HEK293 (cell line): ENCODE results near the gene EIF4E.

Source experiments
- CTCF ChIA-PET: fragments of 350-600 bp; formaldehyde crosslinking; extraction: SDS; loops from one replicate; lab custom pipeline; 2021; ENCODE audit warnings: antibody characterized with exemption; lab: Yijun Ruan, JAX
- POLR2A ChIA-PET: fragments of 300-600 bp; formaldehyde crosslinking; extraction: SDS; loops from one replicate; lab custom pipeline; 2020; ENCODE audit warnings: antibody characterized with exemption, inconsistent platforms; lab: Yijun Ruan, JAX
- H3K27ac ChIP-seq: fragments of 200-500 bp; sonication (Bioruptor generic); 2 replicates; pipeline ENCODE4 v1.5.1; 2014; ENCODE audit warnings: low read depth, low read length, control low read depth, inconsistent platforms; ENCODE audit errors: extremely low read depth
- H3K36me3 ChIP-seq, 2 experiments: fragments of 200-500 bp in 1 of 2; sonication (Bioruptor generic) in 1 of 2; 1 replicate in 1 of 2; 2 replicates in 1 of 2; pipeline ENCODE4 v1.5.1; 2014 to 2017; ENCODE audit warnings: inconsistent platforms in 2 of 2, low read length in 2 of 2; ENCODE audit not compliant: control insufficient read depth in 2 of 2, insufficient read depth in 1 of 2
- H3K4me1 ChIP-seq: fragments of 200-500 bp; sonication (Bioruptor generic); 2 replicates; pipeline ENCODE4 v1.5.1; 2014; ENCODE audit warnings: mild to moderate bottlenecking, low read length, inconsistent platforms; ENCODE audit not compliant: control insufficient read depth, insufficient read depth
- H3K4me3 ChIP-seq: 2 replicates; pipeline ENCODE4 v1.5.1; 2011; ENCODE audit warnings: low read depth, mild to moderate bottlenecking, control low read depth, low read length, moderate library complexity
- H3K9me3 ChIP-seq: fragments of 200-500 bp; sonication (Bioruptor generic); 2 replicates; pipeline ENCODE4 v1.5.1; 2014; ENCODE audit warnings: low read depth, low read length, inconsistent platforms; ENCODE audit not compliant: control insufficient read depth, insufficient read depth
- BCL11B ChIP-seq: fragments of 450-650 bp; formaldehyde crosslinking; IDR thresholded peaks from 2 replicates; pipeline ENCODE4 v1.5.1; 2016; ENCODE audit warnings: low read depth, missing biosample characterization, missing genetic modification characterization
- EGR2 ChIP-seq: fragments of 450-650 bp; formaldehyde crosslinking; IDR thresholded peaks from 2 replicates; pipeline ENCODE4 v1.5.1; 2016; ENCODE audit warnings: low read depth, missing biosample characterization, missing genetic modification characterization
- FEZF1 ChIP-seq: fragments of 450-650 bp; formaldehyde crosslinking; IDR thresholded peaks from 2 replicates; pipeline ENCODE4 v1.5.1; 2016; ENCODE audit warnings: missing biosample characterization, missing genetic modification characterization
- GLIS2 ChIP-seq: fragments of 450-650 bp; formaldehyde crosslinking; IDR thresholded peaks from 2 replicates; pipeline ENCODE4 v1.5.1; 2016; ENCODE audit warnings: missing biosample characterization, missing genetic modification characterization
- KLF16 ChIP-seq: fragments of 450-650 bp; formaldehyde crosslinking; IDR thresholded peaks from 2 replicates; pipeline ENCODE4 v1.5.1; 2017; ENCODE audit warnings: missing biosample characterization, missing genetic modification characterization
- REPIN1 ChIP-seq: fragments of 450-650 bp; formaldehyde crosslinking; IDR thresholded peaks from 2 replicates; pipeline ENCODE4 v1.5.1; 2017; ENCODE audit warnings: missing biosample characterization, missing genetic modification characterization, low read depth
- TCF7L2 ChIP-seq: IDR thresholded peaks from 2 replicates; pipeline ENCODE4 v1.6.1; 2011; ENCODE audit warnings: low read depth, mild to moderate bottlenecking, inconsistent platforms, low read length, moderate library complexity, borderline replicate concordance
- ZBTB17 ChIP-seq: fragments of 450-650 bp; formaldehyde crosslinking; IDR thresholded peaks from 2 replicates; pipeline ENCODE4 v1.5.1; 2016; ENCODE audit warnings: missing biosample characterization, missing genetic modification characterization
- ZFP3 ChIP-seq: fragments of 450-650 bp; formaldehyde crosslinking; IDR thresholded peaks from 2 replicates; pipeline ENCODE4 v1.5.1; 2016; ENCODE audit warnings: low read depth, missing biosample characterization, missing genetic modification characterization
- ZFP37 ChIP-seq: fragments of 450-650 bp; formaldehyde crosslinking; IDR thresholded peaks from 2 replicates; pipeline ENCODE4 v1.5.1; 2016; ENCODE audit warnings: missing biosample characterization, missing genetic modification characterization
- ZNF114 ChIP-seq: fragments of 450-650 bp; formaldehyde crosslinking; IDR thresholded peaks from 2 replicates; pipeline ENCODE4 v1.5.0; 2017; ENCODE audit warnings: missing biosample characterization, missing genetic modification characterization
- ZNF157 ChIP-seq: fragments of 450-650 bp; formaldehyde crosslinking; IDR thresholded peaks from 2 replicates; pipeline ENCODE4 v1.5.1; 2016; ENCODE audit warnings: missing biosample characterization, missing genetic modification characterization
- ZNF214 ChIP-seq: fragments of 450-650 bp; formaldehyde crosslinking; IDR thresholded peaks from 2 replicates; pipeline ENCODE4 v1.5.1; 2017; ENCODE audit warnings: missing biosample characterization, mild to moderate bottlenecking, missing genetic modification characterization, borderline replicate concordance
- ZNF24 ChIP-seq: fragments of 450-650 bp; formaldehyde crosslinking; IDR thresholded peaks from 2 replicates; pipeline ENCODE4 v1.5.1; 2016; ENCODE audit warnings: missing biosample characterization, missing genetic modification characterization
- ZNF280D ChIP-seq: fragments of 450-650 bp; formaldehyde crosslinking; IDR thresholded peaks from 2 replicates; pipeline ENCODE4 v1.5.1; 2016; ENCODE audit warnings: missing biosample characterization, missing genetic modification characterization
- ZNF354C ChIP-seq: fragments of 450-650 bp; formaldehyde crosslinking; IDR thresholded peaks from 2 replicates; pipeline ENCODE4 v1.5.1; 2016; ENCODE audit warnings: missing biosample characterization, missing genetic modification characterization, low read depth, borderline replicate concordance
- ZNF433 ChIP-seq: fragments of 450-650 bp; formaldehyde crosslinking; IDR thresholded peaks from 2 replicates; pipeline ENCODE4 v1.5.1; 2016; ENCODE audit warnings: missing biosample characterization, missing genetic modification characterization, low read depth
- ZNF600 ChIP-seq: fragments of 450-650 bp; formaldehyde crosslinking; IDR thresholded peaks from 2 replicates; pipeline ENCODE4 v1.5.1; 2016; ENCODE audit warnings: missing biosample characterization, missing genetic modification characterization
- TF ChIP-seq, protein P1 (sequence below): fragments of 450-650 bp; formaldehyde crosslinking; IDR thresholded peaks from 2 replicates; pipeline ENCODE4 v1.5.1; 2017; ENCODE audit warnings: missing biosample characterization, missing genetic modification characterization
- TF ChIP-seq, protein P2 (sequence below): fragments of 450-650 bp; formaldehyde crosslinking; IDR thresholded peaks from 2 replicates; pipeline ENCODE4; 2016; ENCODE audit warnings: missing biosample characterization, missing genetic modification characterization
- TF ChIP-seq, protein P3 (sequence below): fragments of 450-650 bp; formaldehyde crosslinking; optimal IDR thresholded peaks from 2 replicates; pipeline ENCODE3; 2016; ENCODE audit warnings: missing biosample characterization, mild to moderate bottlenecking, missing genetic modification characterization
- TF ChIP-seq, protein P4 (sequence below): fragments of 450-650 bp; formaldehyde crosslinking; IDR thresholded peaks from 2 replicates; pipeline ENCODE4 v1.5.1; 2016; ENCODE audit warnings: missing biosample characterization, missing genetic modification characterization
- TF ChIP-seq, protein P5 (sequence below): fragments of 450-650 bp; formaldehyde crosslinking; IDR thresholded peaks from 2 replicates; pipeline ENCODE4 v1.5.1; 2016; ENCODE audit warnings: missing biosample characterization, missing genetic modification characterization

The EIF4E gene

GRCh38 chr4:98864560-98864959 lies 64.4 kb downstream of the EIF4E start (continued):
- TF ChIP-seq, protein P1, sequence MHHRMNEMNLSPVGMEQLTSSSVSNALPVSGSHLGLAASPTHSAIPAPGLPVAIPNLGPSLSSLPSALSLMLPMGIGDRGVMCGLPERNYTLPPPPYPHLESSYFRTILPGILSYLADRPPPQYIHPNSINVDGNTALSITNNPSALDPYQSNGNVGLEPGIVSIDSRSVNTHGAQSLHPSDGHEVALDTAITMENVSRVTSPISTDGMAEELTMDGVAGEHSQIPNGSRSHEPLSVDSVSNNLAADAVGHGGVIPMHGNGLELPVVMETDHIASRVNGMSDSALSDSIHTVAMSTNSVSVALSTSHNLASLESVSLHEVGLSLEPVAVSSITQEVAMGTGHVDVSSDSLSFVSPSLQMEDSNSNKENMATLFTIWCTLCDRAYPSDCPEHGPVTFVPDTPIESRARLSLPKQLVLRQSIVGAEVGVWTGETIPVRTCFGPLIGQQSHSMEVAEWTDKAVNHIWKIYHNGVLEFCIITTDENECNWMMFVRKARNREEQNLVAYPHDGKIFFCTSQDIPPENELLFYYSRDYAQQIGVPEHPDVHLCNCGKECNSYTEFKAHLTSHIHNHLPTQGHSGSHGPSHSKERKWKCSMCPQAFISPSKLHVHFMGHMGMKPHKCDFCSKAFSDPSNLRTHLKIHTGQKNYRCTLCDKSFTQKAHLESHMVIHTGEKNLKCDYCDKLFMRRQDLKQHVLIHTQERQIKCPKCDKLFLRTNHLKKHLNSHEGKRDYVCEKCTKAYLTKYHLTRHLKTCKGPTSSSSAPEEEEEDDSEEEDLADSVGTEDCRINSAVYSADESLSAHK (tag by site-specific recombination): no peak
- TF ChIP-seq GLIS2 (tag by site-specific recombination) (no peak), ZNF24 (tag by site-specific recombination) (no peak)
- TF ChIP-seq, protein P2, sequence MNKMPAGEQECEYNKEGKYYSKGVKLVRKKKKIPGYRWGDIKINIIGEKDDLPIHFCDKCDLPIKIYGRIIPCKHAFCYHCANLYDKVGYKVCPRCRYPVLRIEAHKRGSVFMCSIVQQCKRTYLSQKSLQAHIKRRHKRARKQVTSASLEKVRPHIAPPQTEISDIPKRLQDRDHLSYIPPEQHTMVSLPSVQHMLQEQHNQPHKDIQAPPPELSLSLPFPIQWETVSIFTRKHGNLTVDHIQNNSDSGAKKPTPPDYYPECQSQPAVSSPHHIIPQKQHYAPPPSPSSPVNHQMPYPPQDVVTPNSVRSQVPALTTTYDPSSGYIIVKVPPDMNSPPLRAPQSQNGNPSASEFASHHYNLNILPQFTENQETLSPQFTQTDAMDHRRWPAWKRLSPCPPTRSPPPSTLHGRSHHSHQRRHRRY: no peak

DNA sequence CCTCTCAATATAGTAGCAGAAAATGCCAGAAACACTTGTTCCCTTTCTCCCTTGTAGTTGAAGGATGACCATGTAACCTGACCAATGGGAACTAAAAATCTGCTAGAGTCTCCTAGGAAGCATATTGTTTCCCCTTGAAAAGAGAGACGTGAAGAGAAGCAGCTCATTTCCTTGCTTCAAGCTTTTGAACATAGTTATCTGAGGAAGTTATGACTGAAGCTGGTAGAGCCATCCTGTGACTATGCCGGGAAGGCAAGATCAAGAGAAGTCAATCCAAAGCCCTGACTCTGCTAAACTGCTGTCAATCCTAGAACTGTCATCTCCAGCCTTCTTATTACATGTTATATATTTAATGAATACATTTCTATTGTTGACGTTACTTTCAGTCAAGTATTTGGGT lies 66.6 kb downstream of the EIF4E start:
- Histone ChIP-seq H3K36me3 (no peaks in the 10 kb centered on the region), H3K4me3 (no peak overlapping the region), H3K4me1 (no peaks in the 10 kb centered on the region), H3K27ac (no peak overlapping the region), H3K9me3 (no peaks in the 10 kb centered on the region)
- CTCF ChIA-PET: no interaction called here
- POLR2A ChIA-PET: no interaction called here
- TF ChIP-seq ZNF214 (tag by site-specific recombination) (no peak), ZNF433 (tag by site-specific recombination) (no peak), FEZF1 (tag by site-specific recombination) (no peak), REPIN1 (tag by site-specific recombination) (no peak), ZBTB17 (tag by site-specific recombination) (no peak), ZFP37 (tag by site-specific recombination) (no peak), EGR2 (tag by site-specific recombination) (no peak), TCF7L2 (no peak), ZNF157 (tag by site-specific recombination) (no peak), ZNF600 (tag by site-specific recombination) (no peak), ZFP3 (tag by site-specific recombination) (no peak)
- TF ChIP-seq, protein P3, sequence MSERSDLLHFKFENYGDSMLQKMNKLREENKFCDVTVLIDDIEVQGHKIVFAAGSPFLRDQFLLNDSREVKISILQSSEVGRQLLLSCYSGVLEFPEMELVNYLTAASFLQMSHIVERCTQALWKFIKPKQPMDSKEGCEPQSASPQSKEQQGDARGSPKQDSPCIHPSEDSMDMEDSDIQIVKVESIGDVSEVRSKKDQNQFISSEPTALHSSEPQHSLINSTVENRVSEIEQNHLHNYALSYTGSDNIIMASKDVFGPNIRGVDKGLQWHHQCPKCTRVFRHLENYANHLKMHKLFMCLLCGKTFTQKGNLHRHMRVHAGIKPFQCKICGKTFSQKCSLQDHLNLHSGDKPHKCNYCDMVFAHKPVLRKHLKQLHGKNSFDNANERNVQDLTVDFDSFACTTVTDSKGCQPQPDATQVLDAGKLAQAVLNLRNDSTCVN (tag by site-specific recombination): no peak

DNA sequence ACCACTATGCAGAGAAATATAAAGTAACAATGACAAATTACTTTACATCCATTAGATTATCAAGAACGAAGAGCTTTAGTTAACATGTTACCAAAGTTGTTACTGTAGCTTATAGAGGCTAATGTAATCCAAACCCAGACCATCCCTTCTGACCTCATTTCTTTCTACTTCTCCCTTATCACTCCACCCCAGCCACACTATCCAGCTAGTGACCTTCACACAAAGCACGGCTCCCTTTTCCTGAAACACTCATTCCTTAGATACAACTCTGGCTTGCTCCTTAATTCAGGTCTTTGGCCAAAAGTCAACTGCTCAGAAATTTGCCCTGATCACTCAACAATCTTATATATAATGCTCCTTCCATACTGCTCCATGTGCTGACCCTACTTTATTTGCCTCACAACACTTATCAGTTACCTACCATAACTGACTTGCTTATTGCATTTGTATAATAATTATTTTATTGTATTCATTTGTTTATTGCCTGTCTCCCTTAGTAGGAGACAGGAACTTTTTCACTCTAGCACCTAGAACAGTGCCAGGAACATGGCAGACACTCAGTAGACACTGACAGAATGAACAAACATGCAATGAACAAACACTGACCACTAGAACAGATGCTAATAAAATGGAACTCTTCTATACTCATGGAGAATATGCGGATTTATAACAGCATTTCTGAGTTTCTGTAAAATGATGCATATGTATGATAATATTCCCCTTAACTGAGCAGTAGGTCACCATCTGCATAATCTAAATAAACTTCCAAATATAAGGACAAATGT lies 67.6 kb downstream of the EIF4E start:
- Histone ChIP-seq H3K9me3 (no peaks in the 10 kb centered on the region), H3K4me3 (no peak overlapping the region), H3K27ac (no peak overlapping the region), H3K4me1 (no peaks in the 10 kb centered on the region), H3K36me3 (no peaks in the 10 kb centered on the region)
- ChIA-PET POLR2A (no interaction called here), CTCF (no interaction called here)
- TF ChIP-seq ZNF354C (tag by site-specific recombination) (no peak), ZNF280D (tag by site-specific recombination) (no peak), BCL11B (tag by site-specific recombination) (no peak), ZNF114 (tag by site-specific recombination) (no peak), ZNF600 (tag by site-specific recombination) (no peak), KLF16 (no peak)
- TF ChIP-seq, protein P4, sequence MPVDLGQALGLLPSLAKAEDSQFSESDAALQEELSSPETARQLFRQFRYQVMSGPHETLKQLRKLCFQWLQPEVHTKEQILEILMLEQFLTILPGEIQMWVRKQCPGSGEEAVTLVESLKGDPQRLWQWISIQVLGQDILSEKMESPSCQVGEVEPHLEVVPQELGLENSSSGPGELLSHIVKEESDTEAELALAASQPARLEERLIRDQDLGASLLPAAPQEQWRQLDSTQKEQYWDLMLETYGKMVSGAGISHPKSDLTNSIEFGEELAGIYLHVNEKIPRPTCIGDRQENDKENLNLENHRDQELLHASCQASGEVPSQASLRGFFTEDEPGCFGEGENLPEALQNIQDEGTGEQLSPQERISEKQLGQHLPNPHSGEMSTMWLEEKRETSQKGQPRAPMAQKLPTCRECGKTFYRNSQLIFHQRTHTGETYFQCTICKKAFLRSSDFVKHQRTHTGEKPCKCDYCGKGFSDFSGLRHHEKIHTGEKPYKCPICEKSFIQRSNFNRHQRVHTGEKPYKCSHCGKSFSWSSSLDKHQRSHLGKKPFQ (tag by site-specific recombination): no peak
- TF ChIP-seq, protein P5, sequence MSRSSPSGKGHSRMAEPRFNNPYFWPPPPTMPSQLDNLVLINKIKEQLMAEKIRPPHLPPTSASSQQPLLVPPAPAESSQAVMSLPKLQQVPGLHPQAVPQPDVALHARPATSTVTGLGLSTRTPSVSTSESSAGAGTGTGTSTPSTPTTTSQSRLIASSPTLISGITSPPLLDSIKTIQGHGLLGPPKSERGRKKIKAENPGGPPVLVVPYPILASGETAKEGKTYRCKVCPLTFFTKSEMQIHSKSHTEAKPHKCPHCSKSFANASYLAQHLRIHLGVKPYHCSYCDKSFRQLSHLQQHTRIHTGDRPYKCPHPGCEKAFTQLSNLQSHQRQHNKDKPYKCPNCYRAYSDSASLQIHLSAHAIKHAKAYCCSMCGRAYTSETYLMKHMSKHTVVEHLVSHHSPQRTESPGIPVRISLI: no peak
